Trophoblast cell (in vitro differentiated cells and primary cell): ENCODE results near the gene PLXDC1.

Experiments used
- DNase-seq, 2 donors: peaks; one replicate each; pipeline ENCODE4 v3.0.0-alpha.2; 2016
- H2AFZ ChIP-seq: 2 replicates; pipeline ENCODE4 v1.6.1; 2013; ENCODE audit warnings: low read length, moderate library complexity, mild to moderate bottlenecking; ENCODE audit not compliant: insufficient read depth, poor library complexity
- H2AK5ac ChIP-seq: 2 replicates; pipeline ENCODE4 v1.6.1; 2013; ENCODE audit warnings: mild to moderate bottlenecking, low read length
- H2BK120ac ChIP-seq: 2 replicates; pipeline ENCODE4 v1.6.1; 2013; ENCODE audit warnings: low read length, mild to moderate bottlenecking, moderate library complexity; ENCODE audit not compliant: insufficient read depth, poor library complexity
- H2BK12ac ChIP-seq: 2 replicates; pipeline ENCODE4 v1.6.1; 2013; ENCODE audit warnings: mild to moderate bottlenecking, low read length, moderate library complexity
- H2BK5ac ChIP-seq: 2 replicates; pipeline ENCODE4 v1.6.1; 2013; ENCODE audit warnings: low read length, low read depth, moderate library complexity, mild to moderate bottlenecking; ENCODE audit not compliant: poor library complexity
- H3K14ac ChIP-seq: 2 replicates; pipeline ENCODE4 v1.6.1; 2013; ENCODE audit warnings: mild to moderate bottlenecking, low read length
- H3K18ac ChIP-seq: 2 replicates; pipeline ENCODE4 v1.6.1; 2013; ENCODE audit warnings: mild to moderate bottlenecking, low read length
- H3K23ac ChIP-seq: 2 replicates; pipeline ENCODE4 v1.6.1; 2013; ENCODE audit warnings: low read length
- H3K27ac ChIP-seq: 2 replicates; pipeline ENCODE4 v1.5.1; 2013; ENCODE audit warnings: low read depth, mild to moderate bottlenecking, inconsistent platforms, low read length, moderate library complexity
- H3K27me3 ChIP-seq: 2 replicates; pipeline ENCODE4 v1.6.1; 2013; ENCODE audit warnings: inconsistent platforms, mild to moderate bottlenecking, low read length, moderate library complexity; ENCODE audit not compliant: insufficient read depth
- H3K36me3 ChIP-seq, 2 experiments: 1 replicate in 1 of 2; 2 replicates in 1 of 2; pipeline ENCODE4 v1.6.1; 2013; ENCODE audit warnings: low read length in 2 of 2, mild to moderate bottlenecking in 2 of 2, moderate library complexity in 1 of 2; ENCODE audit not compliant: insufficient read depth in 2 of 2, control insufficient read depth in 1 of 2
- H3K4ac ChIP-seq: 2 replicates; pipeline ENCODE4 v1.6.1; 2013; ENCODE audit warnings: low read depth, mild to moderate bottlenecking, low read length, moderate library complexity
- H3K4me1 ChIP-seq, 2 experiments: 1 replicate in 1 of 2; 2 replicates in 1 of 2; pipeline ENCODE4 v1.6.1; 2013; ENCODE audit warnings: low read length in 2 of 2, mild to moderate bottlenecking in 2 of 2, moderate library complexity in 1 of 2; ENCODE audit not compliant: insufficient read depth in 2 of 2, control insufficient read depth in 1 of 2
- H3K4me2 ChIP-seq: 2 replicates; pipeline ENCODE4 v1.6.1; 2013; ENCODE audit warnings: inconsistent platforms, mild to moderate bottlenecking, low read length, moderate library complexity
- H3K4me3 ChIP-seq: 2 replicates; pipeline ENCODE4 v1.5.1; 2013; ENCODE audit warnings: mild to moderate bottlenecking, low read depth, low read length, inconsistent platforms
- H3K79me1 ChIP-seq: one replicate; pipeline ENCODE4 v1.6.1; 2013; ENCODE audit warnings: low read length
- H3K79me2 ChIP-seq: 2 replicates; pipeline ENCODE4 v1.6.1; 2013; ENCODE audit warnings: low read length, mild to moderate bottlenecking; ENCODE audit not compliant: control insufficient read depth, insufficient read depth, poor library complexity
- H3K9ac ChIP-seq: 2 replicates; pipeline ENCODE4 v1.6.1; 2013; ENCODE audit warnings: mild to moderate bottlenecking, low read length
- H3K9me3 ChIP-seq: 2 replicates; pipeline ENCODE4 v1.6.1; 2013; ENCODE audit warnings: low read depth, mild to moderate bottlenecking, control low read depth, inconsistent platforms, low read length; ENCODE audit not compliant: insufficient read depth
- H4K12ac ChIP-seq: 2 replicates; pipeline ENCODE4 v1.6.1; 2013; ENCODE audit warnings: low read depth, mild to moderate bottlenecking, low read length, moderate library complexity
- H4K8ac ChIP-seq: 2 replicates; pipeline ENCODE4 v1.6.1; 2013; ENCODE audit warnings: low read depth, mild to moderate bottlenecking, low read length, moderate library complexity
- H4K91ac ChIP-seq: one replicate; pipeline ENCODE4 v1.6.1; 2013; ENCODE audit warnings: low read depth, mild to moderate bottlenecking, low read length, moderate library complexity
- WGBS: extraction: QIAGEN DNeasy Blood & Tissue Kit; methylation state at CpG from one replicate; pipeline ENCODE4 v1.1.7; 2013; ENCODE audit warnings: missing lambda C conversion rate; ENCODE audit not compliant: insufficient read length, insufficient coverage; ENCODE audit errors: extremely low coverage; 5-methylcytosine and 5-hydroxymethylcytosine counted together

Gene PLXDC1

GRCh38 chr17:39097537-39097936 is 53.9 kb downstream of the PLXDC1 start:
- H3K79me2 ChIP-seq = no peaks in the 10 kb centered on the region
- H3K23ac ChIP-seq = no peak overlapping the region
- no peak for DNase-seq
- H3K18ac ChIP-seq = no peak overlapping the region
- H3K27me3 ChIP-seq = no peaks in the 10 kb centered on the region
- no peak overlapping the region for H3K4ac ChIP-seq
- no peaks in the 10 kb centered on the region for H3K79me1 ChIP-seq
- H4K12ac ChIP-seq = no peak overlapping the region
- H3K9me3 ChIP-seq = no peaks in the 10 kb centered on the region
- no peak overlapping the region for H4K91ac ChIP-seq
- H3K4me3 ChIP-seq = no peak overlapping the region
- no peak overlapping the region for H3K9ac ChIP-seq
- no peaks in the 10 kb centered on the region for H3K4me1 ChIP-seq
- H2AFZ ChIP-seq = no peak overlapping the region
- H4K8ac ChIP-seq = no peak overlapping the region
- H2BK12ac ChIP-seq = no peak overlapping the region
- H3K14ac ChIP-seq = no peak overlapping the region
- H2AK5ac ChIP-seq = no peak overlapping the region
- no peak overlapping the region for H2BK120ac ChIP-seq
- WGBS = no CpG with 5 or more reads among the region's 7 CpGs
- H3K4me2 ChIP-seq = no peak overlapping the region
- H3K27ac ChIP-seq = no peak overlapping the region
- no peak overlapping the region for H2BK5ac ChIP-seq
- H3K36me3 ChIP-seq = no peaks in the 10 kb centered on the region

DNA sequence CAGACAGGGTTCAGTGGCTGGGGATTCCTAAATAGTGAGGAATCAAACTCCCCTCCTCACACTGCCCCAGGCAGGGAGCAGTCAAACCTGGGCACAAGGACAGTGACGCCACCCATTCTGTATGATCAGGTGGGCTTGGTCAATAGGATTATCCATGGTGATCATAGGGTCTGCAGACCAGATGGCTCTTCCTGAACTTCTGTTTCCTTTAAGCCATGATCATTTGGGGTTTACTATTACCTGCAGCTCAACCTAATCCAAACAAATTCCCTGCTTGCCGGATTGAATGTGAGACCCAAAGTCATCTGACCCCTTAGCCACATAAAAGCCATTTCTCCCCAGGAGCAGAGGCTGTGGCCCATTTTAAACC is 54.3 kb downstream of the PLXDC1 start:
- no peak overlapping the region for H3K27ac ChIP-seq
- no peak overlapping the region for H2BK5ac ChIP-seq
- no peaks in the 10 kb centered on the region for H3K9me3 ChIP-seq
- H3K9ac ChIP-seq = no peak overlapping the region
- no peak overlapping the region for H4K12ac ChIP-seq
- H3K27me3 ChIP-seq = no peaks in the 10 kb centered on the region
- no peak overlapping the region for H3K23ac ChIP-seq
- no peak overlapping the region for H2BK120ac ChIP-seq
- H4K8ac ChIP-seq = no peak overlapping the region
- H2AFZ ChIP-seq = no peak overlapping the region
- H3K36me3 ChIP-seq = no peaks in the 10 kb centered on the region
- no peaks in the 10 kb centered on the region for H3K79me2 ChIP-seq
- no peak overlapping the region for H4K91ac ChIP-seq
- no peaks in the 10 kb centered on the region for H3K79me1 ChIP-seq
- H3K18ac ChIP-seq = no peak overlapping the region
- no peak overlapping the region for H3K14ac ChIP-seq
- no peak overlapping the region for H3K4me3 ChIP-seq
- no CpG with 5 or more reads among the region's 2 CpGs for WGBS
- H2AK5ac ChIP-seq = no peak overlapping the region
- H3K4me1 ChIP-seq = no peaks in the 10 kb centered on the region
- no peak overlapping the region for H3K4ac ChIP-seq
- H2BK12ac ChIP-seq = no peak overlapping the region
- DNase-seq = no peak
- H3K4me2 ChIP-seq = no peak overlapping the region

DNA sequence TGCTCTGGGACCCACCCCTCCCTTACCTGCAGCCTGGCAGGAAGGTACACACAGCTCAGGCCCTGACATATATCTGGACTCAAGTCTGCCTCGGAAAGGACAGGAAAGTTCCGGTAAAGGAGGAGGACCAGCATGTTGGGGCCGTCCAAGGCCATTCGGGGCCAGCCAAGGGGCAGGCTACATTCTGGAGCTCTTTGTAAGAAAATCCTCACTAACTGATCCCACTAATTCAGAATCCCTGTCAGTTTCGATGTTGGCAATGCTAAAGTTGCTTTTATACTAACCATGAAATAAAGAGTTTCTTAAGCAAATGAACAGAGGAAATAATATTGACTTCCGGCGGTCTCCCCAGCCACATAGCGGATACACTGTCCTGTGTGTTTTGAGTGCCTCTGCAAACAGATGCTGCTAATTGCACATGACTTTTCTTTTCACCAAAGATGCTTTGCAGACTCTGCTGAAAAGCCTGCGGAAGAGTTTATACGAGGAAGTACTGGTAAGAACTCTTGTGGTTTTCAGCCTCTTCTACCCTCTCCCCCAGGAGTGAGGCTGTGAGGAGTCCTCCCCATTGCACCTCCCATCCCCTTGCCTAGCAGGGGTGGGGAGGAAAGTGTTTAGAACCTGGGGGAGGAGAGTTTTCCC is 54.8 kb downstream of the PLXDC1 start:
- H2AK5ac ChIP-seq = no peak overlapping the region
- no peak overlapping the region for H4K12ac ChIP-seq
- no peaks in the 10 kb centered on the region for H3K4me1 ChIP-seq
- H4K91ac ChIP-seq = no peak overlapping the region
- H3K18ac ChIP-seq = no peak overlapping the region
- no peak overlapping the region for H2BK12ac ChIP-seq
- no CpG with 5 or more reads among the region's 10 CpGs for WGBS
- H3K27ac ChIP-seq = no peak overlapping the region
- no peak for DNase-seq
- H4K8ac ChIP-seq = no peak overlapping the region
- no peak overlapping the region for H2BK120ac ChIP-seq
- H3K23ac ChIP-seq = no peak overlapping the region
- H3K4me3 ChIP-seq = no peak overlapping the region
- H3K9me3 ChIP-seq = no peaks in the 10 kb centered on the region
- no peaks in the 10 kb centered on the region for H3K79me1 ChIP-seq
- no peaks in the 10 kb centered on the region for H3K79me2 ChIP-seq
- no peaks in the 10 kb centered on the region for H3K36me3 ChIP-seq
- no peak overlapping the region for H3K4ac ChIP-seq
- no peak overlapping the region for H3K9ac ChIP-seq
- no peaks in the 10 kb centered on the region for H3K27me3 ChIP-seq
- no peak overlapping the region for H3K14ac ChIP-seq
- H2BK5ac ChIP-seq = no peak overlapping the region
- H3K4me2 ChIP-seq = no peak overlapping the region
- H2AFZ ChIP-seq = no peak overlapping the region

GRCh38 chr17:39095309-39095686 is 56.1 kb downstream of the PLXDC1 start:
- no peak for DNase-seq
- Histone ChIP-seq H2BK5ac (no peak overlapping the region), H3K4me2 (no peak overlapping the region), H2AK5ac (no peak overlapping the region), H3K9ac (no peak overlapping the region), H2AFZ (no peak overlapping the region), H3K4me3 (no peak overlapping the region), H3K9me3 (no peaks in the 10 kb centered on the region), H4K12ac (no peak overlapping the region), H3K79me1 (no peaks in the 10 kb centered on the region), H3K36me3 (no peaks in the 10 kb centered on the region), H4K91ac (no peak overlapping the region), H3K4me1 (no peaks in the 10 kb centered on the region), H3K23ac (no peak overlapping the region), H4K8ac (no peak overlapping the region), H3K27me3 (no peaks in the 10 kb centered on the region), H3K18ac (no peak overlapping the region), H3K27ac (no peak overlapping the region), H3K4ac (no peak overlapping the region), H3K79me2 (no peaks in the 10 kb centered on the region), H2BK120ac (no peak overlapping the region), H2BK12ac (no peak overlapping the region), H3K14ac (no peak overlapping the region)
- WGBS = no CpG with 5 or more reads among the region's 5 CpGs
